ENCODE results near the gene FKBP2. TPM values are rescaled to one million over a fixed set of nuclear protein-coding genes. Genes with fewer than 3 reads are reported as not detected.

The FKBP2 gene
- total and polyA plus RNA-seq, 4 experiments from 2014 or later: 41.4 to 107 (median 76.3) TPM

DNA sequence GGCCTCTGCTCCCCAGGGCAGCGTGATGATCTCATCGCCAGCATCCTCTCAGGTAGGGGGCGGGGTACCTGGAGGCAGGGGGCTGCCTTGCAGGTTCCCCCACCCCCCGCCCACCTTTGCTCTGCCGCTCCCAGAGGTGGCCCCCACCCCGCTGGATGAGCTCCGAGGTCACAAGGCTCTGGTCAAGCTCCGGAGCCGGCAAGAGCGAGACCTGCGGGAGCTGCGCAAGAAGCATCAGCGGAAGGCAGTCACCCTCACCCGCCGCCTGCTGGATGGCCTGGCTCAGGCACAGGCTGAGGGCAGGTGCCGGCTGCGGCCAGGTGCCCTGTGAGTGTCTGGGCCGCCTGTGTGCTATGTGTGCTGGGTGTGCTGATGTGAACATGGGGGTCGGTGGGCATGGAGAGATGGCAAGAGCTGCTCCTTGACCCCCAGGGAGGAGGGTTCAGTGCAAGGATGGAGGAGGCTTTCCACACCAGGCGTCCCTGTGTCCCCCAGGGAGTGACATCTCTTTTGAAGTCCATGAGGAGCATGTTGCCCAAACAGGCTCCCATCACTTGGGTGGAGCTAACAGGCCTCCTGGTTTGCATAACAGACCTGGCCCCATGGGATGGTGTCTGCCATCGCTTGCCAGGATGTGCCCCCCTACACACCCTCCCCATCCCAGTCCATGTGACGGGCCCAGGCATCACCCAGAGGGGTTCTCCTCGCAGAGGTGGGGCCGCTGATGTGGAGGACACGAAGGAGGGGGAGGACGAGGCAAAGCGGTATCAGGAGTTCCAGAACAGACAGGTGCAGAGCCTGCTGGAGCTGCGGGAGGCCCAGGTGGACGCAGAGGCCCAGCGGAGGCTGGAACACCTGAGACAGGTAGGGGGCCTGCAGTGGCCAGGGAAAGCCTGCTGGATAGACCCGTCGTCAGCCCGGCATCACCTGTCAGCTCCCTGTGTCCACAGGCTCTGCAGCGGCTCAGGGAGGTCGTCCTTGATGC is 24.6 kb downstream of the FKBP2 start:
- no peak overlapping the region for H3K4me3 ChIP-seq (ENCODE audit: low read length in 2 of 2)
- intact Hi-C loops (cut with micrococcal nuclease): no loop called here
- no peaks in the 10 kb centered on the region for H3K27me3 ChIP-seq (ENCODE audit: insufficient read depth, low read length)
- DNase-seq: no peak
- CTCF ChIA-PET (ENCODE audit: partially characterized antibody): interaction anchor here (0.8 to 3.6 kb wide), 4 partner anchors 14 to 66 kb away, joined by 3 to 16 read pairs (median 6); partner anchors contain the start of gene PLCB3
- Mint-ChIP-seq H3K9me3 (peaks cover 0 to 3% (median 0%) of the 10 kb centered on the region in 8 donors), H3K4me3 (no peak overlapping the region), H3K27ac (no peak overlapping the region), H3K36me3 (peaks cover 0 to 15% of the 10 kb centered on the region in 2 donors), H3K4me1 (peaks cover 7 to 24% (median 15%) of the 10 kb centered on the region in 4 donors), H3K27me3 (peaks cover 0 to 4% of the 10 kb centered on the region in 2 donors)
- no peak overlapping the region for H3K27ac ChIP-seq (ENCODE audit: low read depth, low read length)
- H3K9me3 ChIP-seq (ENCODE audit: control insufficient read depth in 1 of 2, low read length in 2 of 2): no peaks in the 10 kb centered on the region
- H3K36me3 ChIP-seq (ENCODE audit: insufficient read depth, low read length): no peaks in the 10 kb centered on the region
- POLR2A ChIA-PET (ENCODE audit: partially characterized antibody): interaction anchor here (1.0 to 1.9 kb wide), 5 partner anchors 19 to 60 kb away, joined by 3 to 8 read pairs (median 4); partner anchors contain the start of genes BAD, FERMT3, NUDT22 and PPP1R14B
- H3K4me1 ChIP-seq (ENCODE audit: insufficient read depth, low read length): peaks cover 15% of the 10 kb centered on the region

DNA sequence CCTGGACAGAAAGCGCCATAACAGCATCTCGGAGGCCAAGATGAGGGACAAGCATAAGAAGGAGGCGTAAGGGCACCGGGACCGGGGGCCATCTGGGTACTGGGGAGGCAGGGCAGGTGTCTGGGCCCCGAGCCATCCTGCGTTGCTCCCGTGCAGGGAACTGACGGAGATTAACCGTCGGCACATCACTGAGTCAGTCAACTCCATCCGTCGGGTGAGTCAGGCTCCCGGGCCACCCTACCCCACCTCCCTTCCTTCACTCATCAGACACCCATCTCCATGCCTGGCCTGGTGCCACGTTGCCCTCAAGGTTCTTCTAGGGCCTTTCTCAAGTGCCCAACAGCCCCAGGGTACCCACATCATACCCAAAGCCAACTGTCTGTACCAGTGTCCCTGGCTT is 25.4 kb downstream of the FKBP2 start:
- ChIA-PET CTCF (ENCODE audit: partially characterized antibody) (interaction anchor here (5.7 to 6.5 kb wide), 2 partner anchors 15 to 60 kb away, joined by 43 to 83 read pairs; partner anchors contain the start of genes FERMT3 and PLCB3), POLR2A (ENCODE audit: partially characterized antibody) (interaction anchor here (6.8 to 6.9 kb wide), 2 partner anchors 18 to 20 kb away, joined by 233 to 289 read pairs; partner anchors contain the start of genes BAD, FKBP2, GPR137 and PLCB3)
- Mint-ChIP-seq H3K27me3 (peaks cover 0 to 4% of the 10 kb centered on the region in 2 donors), H3K9me3 (peaks cover 0 to 12% (median 0%) of the 10 kb centered on the region in 8 donors), H3K4me1 (peaks cover 7 to 29% (median 15%) of the 10 kb centered on the region in 4 donors), H3K36me3 (peaks cover 0 to 17% of the 10 kb centered on the region in 2 donors), H3K27ac (no peak overlapping the region), H3K4me3 (peak overlapping the region in 1 of 8 donors; percentile 57)
- no peaks in the 10 kb centered on the region for H3K9me3 ChIP-seq (ENCODE audit: control insufficient read depth in 1 of 2, low read length in 2 of 2)
- H3K4me1 ChIP-seq (ENCODE audit: insufficient read depth, low read length): peaks cover 15% of the 10 kb centered on the region
- no peak for DNase-seq
- no peaks in the 10 kb centered on the region for H3K27me3 ChIP-seq (ENCODE audit: insufficient read depth, low read length)
- no peaks in the 10 kb centered on the region for H3K36me3 ChIP-seq (ENCODE audit: insufficient read depth, low read length)
- no peak overlapping the region for H3K4me3 ChIP-seq (ENCODE audit: low read length in 2 of 2)
- intact Hi-C loops (cut with micrococcal nuclease): no loop called here
- no peak overlapping the region for H3K27ac ChIP-seq (ENCODE audit: low read depth, low read length)

DNA sequence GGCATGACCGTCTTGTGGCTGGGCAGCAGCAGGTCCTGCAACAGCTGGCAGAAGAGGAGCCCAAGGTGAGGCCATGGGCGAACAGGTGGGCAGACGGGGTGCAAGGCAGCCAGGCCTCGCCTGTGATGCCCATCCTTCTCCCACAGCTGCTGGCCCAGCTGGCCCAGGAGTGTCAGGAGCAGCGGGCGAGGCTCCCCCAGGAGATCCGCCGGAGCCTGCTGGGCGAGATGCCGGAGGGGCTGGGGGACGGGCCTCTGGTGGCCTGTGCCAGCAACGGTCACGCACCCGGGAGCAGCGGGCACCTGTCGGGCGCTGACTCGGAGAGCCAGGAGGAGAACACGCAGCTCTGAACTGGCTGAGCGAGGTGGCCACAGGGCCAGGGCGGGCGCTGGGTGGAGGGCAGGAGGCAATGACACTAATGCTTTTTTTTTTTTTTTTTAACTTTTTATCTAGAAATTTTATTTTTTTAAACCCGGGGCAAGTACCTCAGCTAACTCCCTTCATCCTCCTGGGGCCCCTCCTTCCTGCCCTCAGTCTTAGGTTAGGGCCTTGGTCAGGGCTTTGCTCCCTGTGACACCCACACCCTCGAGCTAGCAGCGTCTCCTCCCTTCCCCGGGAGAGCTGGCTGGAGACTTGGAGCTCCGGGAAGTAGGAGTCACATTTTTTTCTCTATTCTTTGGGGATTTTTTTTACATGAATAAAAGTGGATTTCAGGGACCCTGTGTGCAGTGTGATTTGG is 26.5 kb downstream of the FKBP2 start:
- intact Hi-C loops (cut with micrococcal nuclease): no loop called here
- CTCF ChIA-PET (ENCODE audit: partially characterized antibody): interaction anchor here (0.8 to 6.5 kb wide), 6 partner anchors 14 to 61 kb away, joined by 3 to 92 read pairs (median 25); partner anchors contain the start of genes CATSPERZ, ESRRA, FERMT3 and FKBP2
- POLR2A ChIA-PET (ENCODE audit: partially characterized antibody): interaction anchor here (0.6 to 6.9 kb wide), 7 partner anchors 13 to 82 kb away, joined by 3 to 289 read pairs (median 128); partner anchors contain the start of genes BAD, CATSPERZ, ESRRA and FERMT3

DNA sequence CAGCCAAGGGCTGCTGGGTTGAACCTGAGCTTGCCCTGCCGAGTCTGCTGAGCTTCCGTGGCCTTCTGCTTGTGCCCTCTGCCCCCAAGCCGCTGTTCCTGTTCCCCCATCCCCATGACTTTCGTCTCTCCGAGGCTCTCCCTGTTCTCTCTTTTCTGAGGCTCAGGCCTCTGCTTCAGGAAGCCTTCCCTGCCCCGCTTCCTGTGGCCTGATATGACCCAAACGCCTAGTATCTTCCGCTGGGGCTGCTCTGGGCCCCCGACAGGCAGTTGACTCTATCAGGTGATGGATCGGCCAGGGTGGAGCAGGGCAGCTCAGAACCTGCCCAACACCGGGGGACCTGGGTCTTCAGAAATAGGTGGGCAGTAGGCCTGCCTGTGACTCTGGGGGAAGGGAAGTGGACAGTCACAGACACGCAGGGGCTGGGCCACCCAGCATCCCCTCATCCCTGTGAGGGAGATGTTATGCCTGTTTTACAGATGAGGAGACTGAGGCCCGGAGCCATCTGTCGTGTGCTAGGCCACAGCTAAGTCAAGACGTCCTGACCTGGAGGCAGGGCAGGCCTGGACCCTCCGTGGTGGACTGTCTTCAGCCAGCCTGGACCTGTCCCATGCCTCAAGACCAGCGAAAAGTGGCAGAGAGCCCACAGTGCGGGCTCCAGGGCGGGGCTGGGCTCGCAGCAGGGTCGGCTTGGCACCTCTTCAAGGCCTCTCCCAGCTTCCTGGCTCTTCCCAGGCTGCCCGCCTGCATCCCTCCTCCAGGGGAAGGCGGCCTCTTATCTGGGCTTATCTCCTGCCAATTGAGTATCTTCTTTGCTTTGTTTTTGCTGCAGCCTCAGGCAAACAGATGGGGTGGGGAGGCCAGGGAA is 27.4 kb downstream of the FKBP2 start:
- intact Hi-C loops (cut with micrococcal nuclease): no loop called here
- H3K27ac Mint-ChIP-seq: peak overlapping the region; percentile 95 to 100 (median 98)
- no peak for DNase-seq
- peaks cover 0 to 20% of the 10 kb centered on the region in 2 donors for H3K36me3 Mint-ChIP-seq
- POLR2A ChIA-PET (ENCODE audit: partially characterized antibody): interaction anchor here (0.7 to 6.9 kb wide), 19 partner anchors 10 to 598 kb away, joined by 3 to 289 read pairs (median 6); partner anchors contain the start of genes BAD, CATSPERZ, CCDC88B and COX8A
- H3K4me3 Mint-ChIP-seq: peak overlapping the region; percentile 92 to 100 (median 96)
- peaks cover 0 to 13% (median 0%) of the 10 kb centered on the region in 8 donors for H3K9me3 Mint-ChIP-seq
- no peaks in the 10 kb centered on the region for H3K36me3 ChIP-seq (ENCODE audit: insufficient read depth, low read length)
- H3K4me3 ChIP-seq (ENCODE audit: low read length in 2 of 2): peak overlapping the region; percentile 93 to 98
- CTCF ChIA-PET (ENCODE audit: partially characterized antibody): interaction anchor here (0.8 to 6.5 kb wide), 9 partner anchors 13 to 62 kb away, joined by 3 to 92 read pairs (median 7); partner anchors contain the start of genes BAD, CATSPERZ, ESRRA and FERMT3
- peak overlapping the region; percentile 93 for H3K27ac ChIP-seq (ENCODE audit: low read depth, low read length)
- no peaks in the 10 kb centered on the region for H3K9me3 ChIP-seq (ENCODE audit: control insufficient read depth in 1 of 2, low read length in 2 of 2)
- peaks cover 0 to 4% of the 10 kb centered on the region in 2 donors for H3K27me3 Mint-ChIP-seq
- H3K4me1 Mint-ChIP-seq: peaks cover 9 to 36% (median 19%) of the 10 kb centered on the region in 4 donors
- H3K27me3 ChIP-seq (ENCODE audit: insufficient read depth, low read length): no peaks in the 10 kb centered on the region
- H3K4me1 ChIP-seq (ENCODE audit: insufficient read depth, low read length): peaks cover 20% of the 10 kb centered on the region

More for the DNA sequence above, 26.5 kb downstream of the FKBP2 start:
- Histone ChIP-seq H3K9me3 (ENCODE audit: control insufficient read depth in 1 of 2, low read length in 2 of 2) (no peaks in the 10 kb centered on the region), H3K4me1 (ENCODE audit: insufficient read depth, low read length) (peaks cover 20% of the 10 kb centered on the region), H3K27ac (ENCODE audit: low read depth, low read length) (peak overlapping the region; percentile 93), H3K36me3 (ENCODE audit: insufficient read depth, low read length) (no peaks in the 10 kb centered on the region), H3K4me3 (ENCODE audit: low read length in 2 of 2) (no peak overlapping the region), H3K27me3 (ENCODE audit: insufficient read depth, low read length) (no peaks in the 10 kb centered on the region)
- H3K36me3 Mint-ChIP-seq: peaks cover 0 to 22% of the 10 kb centered on the region in 2 donors
- H3K27ac Mint-ChIP-seq: peak overlapping the region in 5 of 7 donors; percentile 61 to 100 (median 86)
- no peak for DNase-seq
- peaks cover 0 to 13% (median 0%) of the 10 kb centered on the region in 8 donors for H3K9me3 Mint-ChIP-seq
- H3K4me3 Mint-ChIP-seq: peak overlapping the region in 2 of 8 donors; percentile 44 to 59
- H3K27me3 Mint-ChIP-seq: peaks cover 0 to 4% of the 10 kb centered on the region in 2 donors
- peaks cover 9 to 36% (median 19%) of the 10 kb centered on the region in 4 donors for H3K4me1 Mint-ChIP-seq

DNA sequence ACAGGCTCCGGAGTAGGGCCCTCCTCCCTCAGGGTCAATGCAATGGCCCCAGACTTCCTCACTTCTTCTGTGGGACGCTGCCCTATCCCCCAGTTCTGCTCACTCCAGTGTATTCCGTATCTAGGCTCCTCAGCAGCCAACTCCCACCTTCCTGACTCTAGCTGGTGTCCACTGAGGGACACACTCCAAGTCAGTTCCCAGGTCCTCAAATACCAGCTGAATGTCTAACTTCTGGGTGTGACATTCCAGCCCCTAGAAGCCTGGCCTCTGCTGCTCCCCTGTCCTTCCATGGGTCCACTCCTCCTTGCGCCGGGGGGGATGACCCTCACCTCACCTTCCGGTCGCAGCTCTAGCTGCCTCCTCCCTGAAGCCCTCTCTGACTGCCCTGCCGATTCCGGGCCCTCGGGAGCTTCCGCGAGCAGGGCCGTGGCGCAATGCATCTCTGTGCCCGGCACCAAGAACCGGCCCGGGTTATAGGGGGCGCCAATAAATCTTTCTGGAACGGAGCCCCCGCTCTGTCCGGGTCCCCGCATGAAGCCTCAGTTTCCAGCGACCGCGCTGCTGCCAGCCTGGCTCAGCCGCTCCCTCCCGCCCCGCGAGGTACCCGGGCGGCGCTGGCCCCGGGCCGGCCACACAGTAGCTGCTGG is 28.1 kb downstream of the FKBP2 start:
- Mint-ChIP-seq H3K4me3 (peak overlapping the region; percentile 92 to 100 (median 96)), H3K27ac (peak overlapping the region; percentile 95 to 100 (median 98)), H3K4me1 (peaks cover 9 to 36% (median 19%) of the 10 kb centered on the region in 4 donors), H3K36me3 (peaks cover 0 to 20% of the 10 kb centered on the region in 2 donors), H3K27me3 (peaks cover 0 to 4% of the 10 kb centered on the region in 2 donors), H3K9me3 (peaks cover 0 to 13% (median 0%) of the 10 kb centered on the region in 8 donors)
- Histone ChIP-seq H3K27ac (ENCODE audit: low read depth, low read length) (peak overlapping the region; percentile 93), H3K27me3 (ENCODE audit: insufficient read depth, low read length) (no peaks in the 10 kb centered on the region), H3K36me3 (ENCODE audit: insufficient read depth, low read length) (no peaks in the 10 kb centered on the region), H3K9me3 (ENCODE audit: control insufficient read depth in 1 of 2, low read length in 2 of 2) (no peaks in the 10 kb centered on the region), H3K4me1 (ENCODE audit: insufficient read depth, low read length) (peaks cover 20% of the 10 kb centered on the region), H3K4me3 (ENCODE audit: low read length in 2 of 2) (peak overlapping the region; percentile 93 to 98)
- ChIA-PET CTCF (ENCODE audit: partially characterized antibody) (interaction anchor here (1.0 to 6.5 kb wide), 7 partner anchors 14 to 63 kb away, joined by 3 to 92 read pairs (median 7); partner anchors contain the start of genes BAD, CATSPERZ, ESRRA and FERMT3), POLR2A (ENCODE audit: partially characterized antibody) (interaction anchor here (0.7 to 6.9 kb wide), 24 partner anchors 8 to 1428 kb away, joined by 3 to 289 read pairs (median 6); partner anchors contain the start of genes BAD, CATSPERZ, CCDC88B and COX8A)
- peak in 1 of 5 donors; percentile 37 for DNase-seq
- intact Hi-C loops (cut with micrococcal nuclease): loop anchor here (1.0 kb wide), 3 partner anchors 18 to 65 kb away; partner anchors contain the start of gene PLCB3

All from CD4-positive, alpha-beta memory T cell (primary cell).